HFFc6 (cell line): ENCODE measurements around the gene MAD1L1. TPM values are rescaled to one million over a fixed set of nuclear protein-coding genes. Genes with fewer than 3 reads are reported as not detected.
A peak's percentile ranks its signal among the peaks of the same experiment; 100 is the strongest.

Experiments
- DNase-seq: peaks from one replicate; pipeline ENCODE4 v3.0.0-alpha.2; 2018
- H3K27ac Mint-ChIP-seq: 2 replicates; pipeline ENCODE4 v1.8.0; 2020; ENCODE audit warnings: mild to moderate bottlenecking, mixed read lengths
- H3K27me3 Mint-ChIP-seq: 2 replicates; pipeline ENCODE4 v1.8.0; 2021; ENCODE audit warnings: mild to moderate bottlenecking, moderate library complexity, mixed read lengths; ENCODE audit not compliant: insufficient read depth
- H3K36me3 Mint-ChIP-seq: 2 replicates; pipeline ENCODE4 v1.8.0; 2021; ENCODE audit warnings: low read depth, mixed read lengths
- H3K4me1 Mint-ChIP-seq: 2 replicates; pipeline ENCODE4 v1.8.0; 2020; ENCODE audit warnings: low read depth, mixed read lengths
- H3K4me3 Mint-ChIP-seq: 2 replicates; pipeline ENCODE4 v1.8.0; 2020; ENCODE audit warnings: mild to moderate bottlenecking, moderate library complexity, mixed read lengths
- H3K9me3 Mint-ChIP-seq: 2 replicates; pipeline ENCODE4 v1.8.0; 2020; ENCODE audit warnings: mild to moderate bottlenecking, mixed read lengths
- total RNA-seq, 6 experiments: library from RNA; stranded (reverse); fragmentation: NEBNext Ultra II Directional; extraction: Animal tissue kit (Norgen Biotek cat#: 25700); gene quantifications; 2 replicates in 1 of 6; 3 replicates in 5 of 6; pipeline ENCODE4 v1.2.3, GENCODE V29; 2021
- TF ChIP-seq, protein P1 (sequence below): fragments of 200-600 bp; sonication (generic); IDR thresholded peaks from 2 replicates; pipeline ENCODE4 v1.5.0; 2021; ENCODE audit warnings: antibody characterized with exemption, mild to moderate bottlenecking

Gene MAD1L1
- total RNA-seq, 6 experiments from 2014 or later: 34.6 to 44.8 (median 40.2) TPM

DNA sequence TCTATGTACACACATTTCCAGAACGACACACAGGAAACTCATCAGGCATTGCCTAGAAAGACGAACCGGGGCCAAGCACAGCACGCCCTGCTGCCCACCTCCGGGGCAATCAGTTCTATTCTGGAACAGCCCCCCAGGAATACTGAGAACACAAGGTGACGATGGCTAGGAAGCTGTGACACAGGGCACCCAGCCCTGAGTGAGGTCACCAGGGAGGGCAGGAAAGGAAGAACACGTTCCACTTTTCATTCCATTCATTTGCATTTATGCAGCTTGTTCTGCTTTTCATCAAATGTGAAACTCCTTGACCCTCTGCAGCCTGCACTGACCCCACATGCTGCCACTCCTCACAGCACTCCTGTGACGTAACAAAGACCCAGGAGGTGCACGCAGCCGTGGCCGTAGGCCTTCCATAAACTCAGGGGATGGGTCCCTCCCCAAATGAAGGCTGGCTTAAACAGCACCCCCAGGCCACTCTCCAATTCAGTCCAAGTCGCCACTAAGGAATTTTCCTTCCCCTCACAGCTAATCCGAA is 28.9 kb downstream of the MAD1L1 start:
- TF ChIP-seq, protein P1, sequence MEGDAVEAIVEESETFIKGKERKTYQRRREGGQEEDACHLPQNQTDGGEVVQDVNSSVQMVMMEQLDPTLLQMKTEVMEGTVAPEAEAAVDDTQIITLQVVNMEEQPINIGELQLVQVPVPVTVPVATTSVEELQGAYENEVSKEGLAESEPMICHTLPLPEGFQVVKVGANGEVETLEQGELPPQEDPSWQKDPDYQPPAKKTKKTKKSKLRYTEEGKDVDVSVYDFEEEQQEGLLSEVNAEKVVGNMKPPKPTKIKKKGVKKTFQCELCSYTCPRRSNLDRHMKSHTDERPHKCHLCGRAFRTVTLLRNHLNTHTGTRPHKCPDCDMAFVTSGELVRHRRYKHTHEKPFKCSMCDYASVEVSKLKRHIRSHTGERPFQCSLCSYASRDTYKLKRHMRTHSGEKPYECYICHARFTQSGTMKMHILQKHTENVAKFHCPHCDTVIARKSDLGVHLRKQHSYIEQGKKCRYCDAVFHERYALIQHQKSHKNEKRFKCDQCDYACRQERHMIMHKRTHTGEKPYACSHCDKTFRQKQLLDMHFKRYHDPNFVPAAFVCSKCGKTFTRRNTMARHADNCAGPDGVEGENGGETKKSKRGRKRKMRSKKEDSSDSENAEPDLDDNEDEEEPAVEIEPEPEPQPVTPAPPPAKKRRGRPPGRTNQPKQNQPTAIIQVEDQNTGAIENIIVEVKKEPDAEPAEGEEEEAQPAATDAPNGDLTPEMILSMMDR: no peak
- no peaks in the 10 kb centered on the region for H3K36me3 Mint-ChIP-seq
- no peaks in the 10 kb centered on the region; the same call in 1 of the 2 replicates for H3K27me3 Mint-ChIP-seq
- H3K4me1 Mint-ChIP-seq: peaks cover 20% of the 10 kb centered on the region
- no peak for DNase-seq
- H3K4me3 Mint-ChIP-seq: no peak overlapping the region
- peak overlapping the region; percentile 29; the same call in 1 of the 2 replicates for H3K27ac Mint-ChIP-seq
- no peaks in the 10 kb centered on the region for H3K9me3 Mint-ChIP-seq

- Mint-ChIP-seq H3K4me1 (peaks cover 20% of the 10 kb centered on the region), H3K27ac (no peak overlapping the region), H3K9me3 (no peaks in the 10 kb centered on the region), H3K27me3 (no peaks in the 10 kb centered on the region; the same call in 1 of the 2 replicates), H3K36me3 (no peaks in the 10 kb centered on the region), H3K4me3 (no peak overlapping the region)
- no peak for DNase-seq
- TF ChIP-seq, protein P1: no peak
These were observed 29.6 kb downstream of the MAD1L1 start for GRCh38 chr7:2202901-2203765.

- Mint-ChIP-seq H3K9me3 (no peaks in the 10 kb centered on the region), H3K36me3 (no peaks in the 10 kb centered on the region), H3K4me3 (no peak overlapping the region), H3K27ac (no peak overlapping the region), H3K4me1 (peaks cover 20% of the 10 kb centered on the region), H3K27me3 (no peaks in the 10 kb centered on the region; the same call in 1 of the 2 replicates)
- no peak for DNase-seq
- TF ChIP-seq, protein P1: no peak
These were observed 30.4 kb downstream of the MAD1L1 start for GRCh38 chr7:2202361-2202761.

DNA sequence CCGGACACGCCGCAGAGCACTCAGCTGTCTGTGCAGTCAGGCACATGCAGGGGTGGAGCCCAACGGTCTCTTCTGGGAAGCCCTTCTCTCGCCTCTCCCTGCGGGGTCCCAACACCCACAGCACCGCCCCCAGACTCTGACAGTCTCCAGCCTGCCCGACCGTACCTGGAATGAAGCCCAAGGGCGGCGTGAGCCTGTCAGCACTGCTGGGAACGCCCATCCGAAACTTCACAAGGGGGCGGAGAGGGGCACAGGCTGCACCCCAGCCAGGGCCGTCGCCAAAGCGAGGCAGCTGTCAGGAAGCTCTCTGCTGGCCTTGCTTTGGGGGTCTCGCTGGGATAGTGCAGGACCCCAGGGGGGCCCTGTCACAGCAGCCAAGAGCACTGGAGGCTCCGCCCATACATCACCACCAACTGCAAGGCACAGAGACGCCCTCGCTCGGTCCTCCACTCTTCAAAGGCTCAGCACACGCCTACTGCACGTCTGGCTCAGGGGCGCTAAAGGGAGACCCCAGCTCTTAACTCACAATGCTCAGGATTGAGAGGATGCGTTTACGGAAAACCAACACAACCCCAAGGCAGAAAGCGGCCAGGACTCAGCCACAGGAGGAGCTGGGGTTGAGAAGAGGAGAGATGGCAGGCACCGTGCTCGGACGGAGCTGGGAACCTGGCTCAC is 30.9 kb downstream of the MAD1L1 start:
- DNase-seq: no peak
- Mint-ChIP-seq H3K27me3 (no peaks in the 10 kb centered on the region; the same call in 1 of the 2 replicates), H3K4me1 (peaks cover 20% of the 10 kb centered on the region), H3K4me3 (no peak overlapping the region), H3K36me3 (no peaks in the 10 kb centered on the region), H3K27ac (no peak overlapping the region), H3K9me3 (no peaks in the 10 kb centered on the region)
- TF ChIP-seq, protein P1: no peak

DNA sequence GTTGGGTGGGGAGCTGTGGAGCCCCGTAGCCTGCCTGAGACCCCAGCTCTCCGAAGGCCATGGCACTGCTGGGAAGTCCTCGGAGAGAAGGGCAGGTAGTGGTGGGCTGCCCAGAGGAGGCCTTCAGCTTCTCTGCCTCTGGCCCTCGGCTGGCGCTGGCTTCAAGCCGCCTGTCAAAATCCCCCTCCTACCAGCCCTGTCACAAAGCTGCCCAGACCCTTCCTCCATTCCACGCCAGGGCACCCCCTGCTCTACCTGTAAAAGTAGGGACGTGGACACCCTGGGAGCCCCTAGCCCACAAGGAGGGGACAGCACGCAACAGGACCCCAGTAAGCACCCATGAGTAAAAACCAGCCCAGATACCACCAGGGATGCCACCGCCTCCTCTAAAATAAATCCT is 31.6 kb downstream of the MAD1L1 start:
- no peaks in the 10 kb centered on the region; the same call in 1 of the 2 replicates for H3K27me3 Mint-ChIP-seq
- H3K4me1 Mint-ChIP-seq: peaks cover 20% of the 10 kb centered on the region
- TF ChIP-seq, protein P1: no peak
- H3K27ac Mint-ChIP-seq: no peak overlapping the region
- H3K4me3 Mint-ChIP-seq: no peak overlapping the region
- peaks cover 5% of the 10 kb centered on the region; the same call in 1 of the 2 replicates for H3K36me3 Mint-ChIP-seq
- no peaks in the 10 kb centered on the region for H3K9me3 Mint-ChIP-seq
- no peak for DNase-seq
